ENCODE results near the gene OR5K1. TPM values are rescaled to one million over a fixed set of nuclear protein-coding genes. Genes with fewer than 3 reads are reported as not detected.

OR5K1 gene
- total and polyA plus RNA-seq, 2 donors (not counting 1 experiment from before 2014, with no cell fraction given) = not detected

- Histone ChIP-seq H3K27ac (ENCODE audit: low read length in 2 of 2) (peak overlapping the region; percentile 76 to 84), H3K4me3 (ENCODE audit: control extremely low read depth in 1 of 5, extremely low read depth in 1 of 5, insufficient read depth in 1 of 5, low read depth in 2 of 5, low read length in 4 of 5) (peak overlapping the region; percentile 57 to 88 (median 84)), H3K4me1 (ENCODE audit: control insufficient read depth in 2 of 2, insufficient read depth in 2 of 2, low read length in 2 of 2) (peaks cover 13 to 15% of the 10 kb centered on the region in 2 donors), H2AFZ (ENCODE audit: insufficient read depth, low read depth, low read length, poor library complexity, severe bottlenecking) (peak overlapping the region; percentile 73), H3K79me2 (ENCODE audit: control insufficient read depth, insufficient read depth, low read length) (peaks cover 25% of the 10 kb centered on the region), H3K9ac (ENCODE audit: low read length) (peak overlapping the region; percentile 92), H4K20me1 (ENCODE audit: control insufficient read depth, insufficient read depth, low read length, poor library complexity, severe bottlenecking) (no peaks in the 10 kb centered on the region), H3K27me3 (replicated peaks in 1 of 4; ENCODE audit: control extremely low read depth in 1 of 4, control insufficient read depth in 3 of 4, insufficient read depth in 4 of 4, low read length in 3 of 4) (peaks cover 0 to 3% (median 0%) of the 10 kb centered on the region in 4 experiments), H3K4me2 (replicated peaks; ENCODE audit: low read depth, low read length, poor library complexity, severe bottlenecking) (peak overlapping the region; percentile 90), H3K36me3 (replicated peaks in 1 of 2; ENCODE audit: control extremely low read depth in 1 of 2, control insufficient read depth in 1 of 2, extremely low read depth in 1 of 2, insufficient read depth in 2 of 2, low read length in 1 of 2) (peaks cover 10 to 14% of the 10 kb centered on the region in 2 experiments), H3K9me3 (ENCODE audit: control extremely low read depth in 1 of 3, control insufficient read depth in 2 of 3, insufficient read depth in 1 of 3, low read length in 2 of 3) (no peaks in the 10 kb centered on the region)
- CTCF ChIA-PET = interaction anchor here (0.7 to 1.6 kb wide), 2 partner anchors 82 to 1739 kb away, joined by 3 read pairs; partner anchors contain the start of gene TBC1D23
- no peak for TF ChIP-seq EZH2 (IDR thresholded peaks at IDR 0.05; ENCODE audit: borderline replicate concordance, insufficient read depth, low read depth, low read length, poor library complexity, severe bottlenecking)
- no peak for TF ChIP-seq CTCF (IDR thresholded peaks at IDR 0.05)
- peak overlapping the region; percentile 97 for H3K4me3 Mint-ChIP-seq
- H3K27ac Mint-ChIP-seq = peak overlapping the region; percentile 81
- ATAC-seq (ENCODE audit: low read depth) (no peak), DNase-seq (peak; percentile 50)
- POLR2A ChIA-PET = interaction anchor here (0.7 kb wide), 1 partner anchor 74 kb away, joined by 3 read pairs; no protein-coding TSS in a partner anchor
- WGBS (ENCODE audit: insufficient coverage) = 0% methylated on average over 6 of the region's 16 CpGs
- no peaks in the 10 kb centered on the region for H3K27me3 Mint-ChIP-seq
- H3K9me3 Mint-ChIP-seq (ENCODE audit: insufficient read depth) = no peaks in the 10 kb centered on the region
- intact Hi-C loops (cut with micrococcal nuclease) = loop anchor here (1.0 to 5.0 kb wide), 6 partner anchors 50 to 1295 kb away; partner anchors contain the start of genes CMSS1, CRYBG3, GABRR3 and RIOX2
- peaks cover 37% of the 10 kb centered on the region for H3K4me1 Mint-ChIP-seq
These were observed 59.0 kb downstream of the OR5K1 start for GRCh38 chr3:98521897-98522543.

Other genes starting within 250 kb of the OR5K1 start
- gene OR5H6, start 199.0 kb upstream of the OR5K1 start, total RNA-seq = not detected in 2 replicates
- gene OR5H6, start 199.0 kb upstream of the OR5K1 start, polyA plus RNA-seq = not detected in 2 replicates
- gene OR5H2, start 180.7 kb upstream of the OR5K1 start, total RNA-seq = not detected in 2 replicates
- not detected in 2 replicates for gene OR5H2, start 180.7 kb upstream of the OR5K1 start, polyA plus RNA-seq
- gene OR5K4, start 109.3 kb upstream of the OR5K1 start, total RNA-seq = not detected in 2 replicates
- not detected in 2 replicates for gene OR5K4, start 109.3 kb upstream of the OR5K1 start, polyA plus RNA-seq
- gene OR5K3, start 72.5 kb upstream of the OR5K1 start, total RNA-seq = not detected in 2 replicates
- gene OR5K3, start 72.5 kb upstream of the OR5K1 start, polyA plus RNA-seq = not detected in 2 replicates
- gene OR5K2, start 34.5 kb downstream of the OR5K1 start, total RNA-seq = not detected in 2 replicates
- not detected in 2 replicates for gene OR5K2, start 34.5 kb downstream of the OR5K1 start, polyA plus RNA-seq
- gene CLDND1, start 59.7 kb downstream of the OR5K1 start, total RNA-seq = 132 and 134 TPM in 2 replicates
- 69.4 and 149 TPM in 2 replicates for gene CLDND1, start 59.7 kb downstream of the OR5K1 start, polyA plus RNA-seq
- gene GPR15, start 68.8 kb downstream of the OR5K1 start, total RNA-seq = 5.5 and 6.5 TPM in 2 replicates
- gene GPR15, start 68.8 kb downstream of the OR5K1 start, polyA plus RNA-seq = 6.4 and 8.4 TPM in 2 replicates
- 17.5 and 22.0 TPM in 2 replicates for gene CPOX, start 130.4 kb downstream of the OR5K1 start, total RNA-seq
- 6.8 and 8.1 TPM in 2 replicates for gene CPOX, start 130.4 kb downstream of the OR5K1 start, polyA plus RNA-seq

Measured in B cell (primary cell).